ENCODE results near the gene ACTN3. TPM values are rescaled to one million over a fixed set of nuclear protein-coding genes. Genes with fewer than 3 reads are reported as not detected.

The ACTN3 gene
- total RNA-seq (2022) = not detected in 2 replicates
- Bru-seq, nascent RNA = percentile 12 among the genes with signal in this experiment
- percentile 44 among the genes with signal in this experiment for BruChase-seq, experiment 1, labeled RNA remaining after a 6-hour chase
- percentile 19 among the genes with signal in this experiment for BruChase-seq, experiment 2, labeled RNA remaining after a 2-hour chase
- long read RNA-seq = 0 reads

GRCh38 chr11:66546368-66546965 lies at the start of gene ACTN3:
Gene ACTN3 (plus strand): TSS chr11:66546903. CDS start chr11:66546938, 35 bp downstream.
- no TSS peak for BruUV-seq (replicated peaks)
- peaks cover 39% of the 10 kb centered on the region for H3K4me1 Mint-ChIP-seq (ENCODE audit: insufficient read depth, unreplicated experiment)
- peak; percentile 33 for DNase-seq (ENCODE audit: unreplicated experiment)
- H3K27ac Mint-ChIP-seq (ENCODE audit: low read depth, unreplicated experiment) = peak within 1 kb of the TSS; percentile 92
- TF ChIP-seq CTCF (IDR thresholded peaks at IDR 0.05; ENCODE audit: unreplicated experiment) = no peak
- H3K36me3 Mint-ChIP-seq (ENCODE audit: insufficient read depth, unreplicated experiment) = peaks cover 16% of the 10 kb centered on the region
- peak within 1 kb of the TSS; percentile 78 for H3K4me3 Mint-ChIP-seq (ENCODE audit: unreplicated experiment)
- CTCF ChIA-PET = interaction anchor here (0.6 kb wide), 1 partner anchor 78 kb away, joined by 3 read pairs; no protein-coding TSS in a partner anchor
- intact Hi-C loops (cut with micrococcal nuclease) = loop anchor here (1.0 kb wide), 1 partner anchor 132 kb away; no protein-coding TSS in a partner anchor
- POLR2A ChIA-PET = interaction anchor here (0.6 to 2.8 kb wide), 18 partner anchors 11 to 197 kb away, joined by 3 to 33 read pairs (median 4); partner anchors contain the start of genes BBS1, CCDC87, CCS and CTSF
- peaks cover 15% of the 10 kb centered on the region for H3K27me3 Mint-ChIP-seq (ENCODE audit: insufficient read depth, unreplicated experiment)
- no peaks in the 10 kb centered on the region for H3K9me3 Mint-ChIP-seq (ENCODE audit: unreplicated experiment)

- POLR2A ChIA-PET = no interaction called here
- Mint-ChIP-seq H3K9me3 (ENCODE audit: unreplicated experiment) (no peaks in the 10 kb centered on the region), H3K4me1 (ENCODE audit: insufficient read depth, unreplicated experiment) (no peaks in the 10 kb centered on the region), H3K4me3 (ENCODE audit: unreplicated experiment) (no peak overlapping the region), H3K27me3 (ENCODE audit: insufficient read depth, unreplicated experiment) (no peaks in the 10 kb centered on the region), H3K27ac (ENCODE audit: low read depth, unreplicated experiment) (no peak overlapping the region), H3K36me3 (ENCODE audit: insufficient read depth, unreplicated experiment) (peaks cover 51% of the 10 kb centered on the region)
- CTCF ChIA-PET = no interaction called here
- BruUV-seq (replicated peaks) = no TSS peak
- intact Hi-C loops (cut with micrococcal nuclease) = no loop called here
- no peak for TF ChIP-seq CTCF (IDR thresholded peaks at IDR 0.05; ENCODE audit: unreplicated experiment)
- DNase-seq (ENCODE audit: unreplicated experiment) = no peak
These were observed 49.5 kb upstream of the ACTN3 start for GRCh38 chr11:66497206-66497605.

GRCh38 chr11:66498506-66498905 lies 48.2 kb upstream of the ACTN3 start:
- H3K27me3 Mint-ChIP-seq (ENCODE audit: insufficient read depth, unreplicated experiment) = no peaks in the 10 kb centered on the region
- no peak for DNase-seq (ENCODE audit: unreplicated experiment)
- ChIA-PET CTCF (no interaction called here), POLR2A (no interaction called here)
- no peak for TF ChIP-seq CTCF (IDR thresholded peaks at IDR 0.05; ENCODE audit: unreplicated experiment)
- H3K36me3 Mint-ChIP-seq (ENCODE audit: insufficient read depth, unreplicated experiment) = peaks cover 42% of the 10 kb centered on the region
- H3K9me3 Mint-ChIP-seq (ENCODE audit: unreplicated experiment) = no peaks in the 10 kb centered on the region
- BruUV-seq (replicated peaks) = no TSS peak
- no peak overlapping the region for H3K27ac Mint-ChIP-seq (ENCODE audit: low read depth, unreplicated experiment)
- no peak overlapping the region for H3K4me3 Mint-ChIP-seq (ENCODE audit: unreplicated experiment)
- H3K4me1 Mint-ChIP-seq (ENCODE audit: insufficient read depth, unreplicated experiment) = no peaks in the 10 kb centered on the region
- intact Hi-C loops (cut with micrococcal nuclease) = no loop called here

- DNase-seq (ENCODE audit: unreplicated experiment) = no peak
- CTCF ChIA-PET = interaction anchor here (0.6 kb wide), 2 partner anchors 14 to 15 kb away, joined by 3 read pairs; no protein-coding TSS in a partner anchor
- Mint-ChIP-seq H3K9me3 (ENCODE audit: unreplicated experiment) (no peaks in the 10 kb centered on the region), H3K27me3 (ENCODE audit: insufficient read depth, unreplicated experiment) (no peaks in the 10 kb centered on the region), H3K36me3 (ENCODE audit: insufficient read depth, unreplicated experiment) (peaks cover 47% of the 10 kb centered on the region), H3K27ac (ENCODE audit: low read depth, unreplicated experiment) (no peak overlapping the region), H3K4me1 (ENCODE audit: insufficient read depth, unreplicated experiment) (no peaks in the 10 kb centered on the region), H3K4me3 (ENCODE audit: unreplicated experiment) (no peak overlapping the region)
- POLR2A ChIA-PET = no interaction called here
- no peak for TF ChIP-seq CTCF (IDR thresholded peaks at IDR 0.05; ENCODE audit: unreplicated experiment)
- intact Hi-C loops (cut with micrococcal nuclease) = no loop called here
- no TSS peak for BruUV-seq (replicated peaks)
These were observed 41.4 kb upstream of the ACTN3 start for GRCh38 chr11:66505276-66505816.
